Mucosa of rectum (tissue), 2 donors: ENCODE data around the gene MACROD2.

Source experiments
- H3K27ac ChIP-seq, 2 donors: one replicate each; pipeline ENCODE4 v1.7.0; 2013; ENCODE audit warnings: inconsistent platforms in 2 of 2, low read depth in 2 of 2, low read length in 2 of 2
- H3K27me3 ChIP-seq, 2 donors: one replicate each; pipeline ENCODE4 v1.7.0; 2013; ENCODE audit warnings: low read length in 2 of 2; ENCODE audit not compliant: control insufficient read depth in 2 of 2, insufficient read depth in 2 of 2
- H3K36me3 ChIP-seq, 2 donors: one replicate each; pipeline ENCODE4 v1.7.0; 2013; ENCODE audit warnings: low read length in 2 of 2; ENCODE audit not compliant: control insufficient read depth in 2 of 2, insufficient read depth in 2 of 2
- H3K4me1 ChIP-seq, 2 donors: one replicate each; pipeline ENCODE4 v1.7.0; 2013; ENCODE audit warnings: low read length in 2 of 2, mild to moderate bottlenecking in 1 of 2; ENCODE audit not compliant: control insufficient read depth in 2 of 2, insufficient read depth in 2 of 2
- H3K4me3 ChIP-seq, 2 donors: one replicate each; pipeline ENCODE4 v1.7.0; 2013; ENCODE audit warnings: low read length in 2 of 2
- H3K9ac ChIP-seq, 2 donors: one replicate each; pipeline ENCODE4 v1.7.0; 2013; ENCODE audit warnings: low read length in 2 of 2, low read depth in 1 of 2, mild to moderate bottlenecking in 1 of 2
- H3K9me3 ChIP-seq, 2 donors: one replicate each; pipeline ENCODE4 v1.7.0; 2013; ENCODE audit warnings: low read length in 2 of 2; ENCODE audit not compliant: control insufficient read depth in 2 of 2
- donor health status: healthy.
- donor health status: Normal muscosa, but diverticular disease.

MACROD2 gene

DNA sequence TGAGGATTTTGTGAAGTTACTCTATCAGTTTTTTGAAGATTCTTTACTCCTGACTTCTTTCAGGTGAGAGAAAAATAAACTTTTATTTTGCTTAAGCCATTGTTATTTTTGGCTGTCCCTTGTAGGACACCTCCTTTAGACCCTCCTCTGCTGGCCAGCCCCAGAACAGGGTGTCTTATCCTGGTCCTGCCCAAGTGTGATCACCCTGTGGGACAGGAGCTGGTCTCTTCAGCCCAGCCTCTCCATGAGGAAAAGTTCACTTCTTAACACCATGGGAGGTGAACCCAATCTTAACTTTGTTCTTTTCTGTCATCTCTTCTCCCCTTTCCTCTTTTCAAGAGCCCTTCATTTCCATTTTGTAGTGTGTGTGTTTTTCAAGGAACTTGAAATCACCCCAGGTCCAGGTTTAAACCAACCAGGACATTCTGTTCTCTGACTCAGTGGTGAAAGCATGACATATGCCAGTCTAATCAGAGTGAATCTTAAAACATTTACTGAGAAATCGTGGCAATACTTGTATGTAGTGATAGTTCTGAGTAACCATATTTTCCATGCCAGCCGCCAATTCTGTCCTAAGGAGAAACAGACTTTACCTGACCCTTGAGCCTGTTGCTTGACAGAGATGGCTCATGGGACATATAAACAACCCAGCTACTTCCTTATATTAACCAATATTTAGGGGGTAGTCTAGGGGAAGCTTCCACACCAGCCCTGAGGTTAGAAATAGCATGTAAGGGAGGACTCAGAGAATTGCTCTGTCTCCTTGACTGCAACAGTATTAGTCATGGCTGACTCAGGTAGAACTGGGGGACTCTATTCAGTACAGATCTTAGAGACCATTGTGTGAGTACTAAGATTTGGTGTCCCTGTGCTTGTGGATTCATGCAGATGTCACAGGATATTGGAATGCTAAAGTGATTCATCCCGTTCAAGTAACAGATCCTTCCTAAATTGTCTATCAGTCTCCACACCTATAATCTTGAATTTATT is 293.3 kb downstream of the MACROD2 start:
- H3K4me3 ChIP-seq = no peak overlapping the region
- no peak overlapping the region for H3K27ac ChIP-seq
- H3K9me3 ChIP-seq = no peaks in the 10 kb centered on the region
- no peaks in the 10 kb centered on the region for H3K4me1 ChIP-seq
- no peaks in the 10 kb centered on the region for H3K36me3 ChIP-seq
- H3K9ac ChIP-seq = no peak overlapping the region
- H3K27me3 ChIP-seq = no peaks in the 10 kb centered on the region

DNA sequence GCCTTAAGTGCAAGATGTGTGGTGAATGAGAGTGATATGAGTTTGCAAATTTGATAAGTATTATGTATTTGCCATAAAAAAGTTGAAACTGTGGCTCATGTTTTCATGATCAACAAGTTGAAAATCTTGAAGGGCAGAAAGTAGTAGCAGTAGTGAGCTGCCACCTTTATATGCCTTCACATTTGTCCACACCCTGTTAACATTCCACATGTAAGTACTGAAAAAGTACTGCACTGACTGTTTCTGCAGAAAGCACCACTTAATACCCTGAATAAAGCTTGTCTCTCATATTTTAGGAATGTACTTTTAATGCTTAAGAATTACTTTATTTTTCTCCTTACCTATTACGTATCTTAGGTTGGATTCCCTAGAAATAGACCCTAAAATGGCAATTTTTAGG is 296.2 kb downstream of the MACROD2 start:
- Histone ChIP-seq H3K4me3 (no peak overlapping the region), H3K9ac (no peak overlapping the region), H3K27ac (no peak overlapping the region), H3K9me3 (no peaks in the 10 kb centered on the region), H3K4me1 (no peaks in the 10 kb centered on the region), H3K27me3 (no peaks in the 10 kb centered on the region), H3K36me3 (no peaks in the 10 kb centered on the region)

DNA sequence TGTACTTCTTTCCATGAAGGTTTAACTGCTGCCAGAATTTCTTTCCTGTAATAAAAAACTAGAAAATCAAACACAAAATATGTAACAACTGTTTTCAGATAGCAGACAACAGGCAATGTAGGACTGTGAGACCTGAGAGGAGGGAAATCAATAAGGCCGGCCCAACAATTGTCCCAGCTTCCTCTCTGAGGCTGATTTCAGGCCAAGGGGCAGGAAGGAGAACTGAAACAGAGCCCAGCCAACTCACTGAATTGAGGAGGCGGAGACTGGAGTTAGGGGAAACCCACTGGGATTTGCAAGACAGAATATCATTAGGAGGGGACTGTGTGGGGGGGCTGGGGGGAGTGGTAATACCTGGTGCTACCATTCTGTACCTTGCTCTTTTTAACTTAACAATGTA is 299.9 kb downstream of the MACROD2 start:
- Histone ChIP-seq H3K27ac (no peak overlapping the region), H3K9me3 (no peaks in the 10 kb centered on the region), H3K36me3 (no peaks in the 10 kb centered on the region), H3K9ac (no peak overlapping the region), H3K27me3 (no peaks in the 10 kb centered on the region), H3K4me1 (no peaks in the 10 kb centered on the region), H3K4me3 (no peak overlapping the region)

DNA sequence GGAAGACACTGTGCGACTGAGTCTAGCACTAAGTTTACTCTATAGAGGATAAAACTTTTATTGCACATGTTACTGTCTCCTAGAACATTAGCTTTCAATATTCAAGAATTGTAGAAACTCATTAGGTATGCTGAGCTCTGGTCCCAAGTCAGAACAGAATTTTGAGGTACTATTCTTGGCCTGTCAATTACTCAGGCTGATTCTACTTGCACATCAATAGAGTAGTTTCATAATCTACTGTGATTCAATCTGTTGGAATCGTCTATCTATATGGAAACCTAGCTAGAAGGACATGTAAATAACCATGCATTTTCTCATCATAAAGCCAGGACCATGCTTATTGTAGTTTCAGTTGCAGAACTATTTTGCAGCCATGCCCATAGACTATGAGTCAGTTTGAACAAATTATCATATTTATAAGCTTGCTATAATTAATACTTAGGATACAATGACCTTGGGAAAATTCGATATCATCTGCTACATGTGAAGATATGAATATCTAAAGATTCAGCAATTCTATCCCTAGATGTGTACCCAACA is 300.5 kb downstream of the MACROD2 start:
- H3K27ac ChIP-seq = no peak overlapping the region
- no peaks in the 10 kb centered on the region for H3K36me3 ChIP-seq
- no peaks in the 10 kb centered on the region for H3K9me3 ChIP-seq
- H3K27me3 ChIP-seq = no peaks in the 10 kb centered on the region
- H3K4me1 ChIP-seq = no peaks in the 10 kb centered on the region
- H3K4me3 ChIP-seq = no peak overlapping the region
- no peak overlapping the region for H3K9ac ChIP-seq

DNA sequence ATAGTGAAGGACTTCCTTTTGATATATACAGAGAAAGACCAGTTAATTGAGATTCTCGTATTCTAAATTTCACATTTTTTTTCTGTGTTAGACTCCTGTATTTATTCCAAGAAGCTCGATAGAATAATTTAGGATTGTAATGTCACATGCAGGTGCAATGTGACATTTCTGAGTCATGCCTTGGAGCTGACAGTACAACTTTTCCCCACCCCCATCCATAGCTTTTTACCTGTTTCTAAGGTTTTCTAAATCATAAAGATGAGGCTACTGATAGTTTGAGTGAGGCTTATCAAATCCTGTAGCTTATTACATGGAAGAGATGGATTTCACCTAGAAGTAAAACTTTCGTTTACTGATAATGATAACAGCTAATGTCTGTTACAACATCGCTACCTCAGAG is 304.5 kb downstream of the MACROD2 start:
- Histone ChIP-seq H3K36me3 (no peaks in the 10 kb centered on the region), H3K27me3 (no peaks in the 10 kb centered on the region), H3K9ac (no peak overlapping the region), H3K4me1 (no peaks in the 10 kb centered on the region), H3K4me3 (no peak overlapping the region), H3K9me3 (no peaks in the 10 kb centered on the region), H3K27ac (no peak overlapping the region)

DNA sequence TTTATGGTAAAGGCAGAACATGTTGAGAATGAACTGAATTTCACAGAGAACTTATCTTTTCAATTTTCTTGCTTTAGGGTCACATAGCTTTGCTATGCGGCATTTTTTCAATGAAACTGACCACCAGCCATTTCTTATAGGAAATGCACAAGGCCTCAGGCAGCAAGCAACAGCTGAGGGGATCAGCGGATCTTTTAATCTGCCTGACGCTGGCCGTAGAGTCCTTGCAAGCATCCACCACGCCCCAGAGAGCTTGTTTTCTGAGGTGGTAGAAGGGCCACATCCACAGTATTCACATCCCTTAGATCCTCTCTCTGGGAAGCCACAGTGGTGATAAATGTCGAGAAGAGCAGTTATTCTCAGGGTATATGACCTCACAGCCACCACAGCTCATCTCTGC is 307.8 kb downstream of the MACROD2 start:
- H3K9me3 ChIP-seq = no peaks in the 10 kb centered on the region
- no peaks in the 10 kb centered on the region for H3K27me3 ChIP-seq
- no peak overlapping the region for H3K4me3 ChIP-seq
- no peaks in the 10 kb centered on the region for H3K36me3 ChIP-seq
- peaks cover 0 to 2% of the 10 kb centered on the region in 2 donors for H3K4me1 ChIP-seq
- no peak overlapping the region for H3K9ac ChIP-seq
- H3K27ac ChIP-seq = no peak overlapping the region

DNA sequence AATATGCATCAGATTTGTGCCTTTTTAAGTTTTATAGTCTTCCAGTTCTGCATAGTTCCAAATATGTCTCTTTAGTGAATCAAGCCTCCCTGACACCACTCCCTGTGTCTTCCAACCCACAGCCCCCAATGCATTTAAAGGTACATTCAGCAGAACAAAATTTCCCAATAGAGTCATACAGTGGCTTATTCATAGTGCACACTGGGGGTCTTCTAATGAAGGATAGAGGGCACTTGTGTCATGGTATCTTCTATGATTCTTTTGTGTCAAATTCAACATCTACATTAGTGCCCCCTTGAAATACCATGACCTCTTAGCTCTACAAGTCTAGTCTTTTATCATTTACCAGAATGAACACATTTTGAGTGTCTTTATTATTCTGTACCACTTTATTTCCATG is 308.3 kb downstream of the MACROD2 start:
- Histone ChIP-seq H3K4me1 (peaks cover 0 to 2% of the 10 kb centered on the region in 2 donors), H3K27me3 (no peaks in the 10 kb centered on the region), H3K9ac (no peak overlapping the region), H3K27ac (no peak overlapping the region), H3K4me3 (no peak overlapping the region), H3K9me3 (no peaks in the 10 kb centered on the region), H3K36me3 (no peaks in the 10 kb centered on the region)

DNA sequence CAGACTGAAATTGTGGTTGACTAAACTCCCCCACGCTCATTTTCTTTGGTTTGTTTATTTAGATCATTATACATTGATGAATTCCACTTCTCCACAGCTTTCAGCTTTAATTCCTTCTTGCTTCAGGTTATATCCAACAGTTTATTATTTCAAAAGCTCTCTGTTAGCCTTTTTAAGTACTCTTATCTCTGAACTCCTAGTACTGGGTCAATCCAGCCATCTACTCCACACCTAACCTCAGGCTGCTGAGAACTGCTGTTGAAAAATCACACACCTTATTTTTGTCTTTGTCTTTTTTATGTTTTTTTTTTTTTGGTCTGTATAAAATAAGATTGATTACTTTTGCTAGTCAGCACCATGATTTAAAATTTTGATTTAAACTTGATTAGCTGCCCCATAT is 309.2 kb downstream of the MACROD2 start:
- H3K4me1 ChIP-seq = peaks cover 0 to 2% of the 10 kb centered on the region in 2 donors
- no peaks in the 10 kb centered on the region for H3K27me3 ChIP-seq
- no peak overlapping the region for H3K4me3 ChIP-seq
- no peak overlapping the region for H3K27ac ChIP-seq
- H3K9me3 ChIP-seq = no peaks in the 10 kb centered on the region
- no peak overlapping the region for H3K9ac ChIP-seq
- no peaks in the 10 kb centered on the region for H3K36me3 ChIP-seq

DNA sequence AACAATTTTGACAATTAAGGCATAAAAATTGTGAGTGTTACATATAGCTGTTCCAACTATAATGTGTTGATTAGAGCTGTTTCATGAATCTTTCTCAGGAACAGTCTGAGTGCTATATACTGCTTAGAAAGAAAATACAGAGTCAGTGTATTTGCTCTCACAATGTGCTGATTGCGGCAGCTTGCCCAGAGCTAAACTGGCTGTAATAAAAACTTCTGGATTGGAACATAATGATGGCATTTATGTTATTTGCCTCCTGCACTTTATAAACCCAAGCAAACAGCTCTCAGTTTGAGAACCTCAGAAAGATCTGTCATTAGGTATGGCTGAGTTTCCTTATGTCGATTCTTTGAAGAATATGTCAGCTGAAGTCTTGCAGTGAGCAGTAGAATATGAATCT is 312.6 kb downstream of the MACROD2 start:
- H3K4me1 ChIP-seq = peaks cover 0 to 2% of the 10 kb centered on the region in 2 donors
- H3K27me3 ChIP-seq = no peaks in the 10 kb centered on the region
- no peaks in the 10 kb centered on the region for H3K36me3 ChIP-seq
- H3K9me3 ChIP-seq = no peaks in the 10 kb centered on the region
- H3K27ac ChIP-seq = no peak overlapping the region
- no peak overlapping the region for H3K9ac ChIP-seq
- no peak overlapping the region for H3K4me3 ChIP-seq

DNA sequence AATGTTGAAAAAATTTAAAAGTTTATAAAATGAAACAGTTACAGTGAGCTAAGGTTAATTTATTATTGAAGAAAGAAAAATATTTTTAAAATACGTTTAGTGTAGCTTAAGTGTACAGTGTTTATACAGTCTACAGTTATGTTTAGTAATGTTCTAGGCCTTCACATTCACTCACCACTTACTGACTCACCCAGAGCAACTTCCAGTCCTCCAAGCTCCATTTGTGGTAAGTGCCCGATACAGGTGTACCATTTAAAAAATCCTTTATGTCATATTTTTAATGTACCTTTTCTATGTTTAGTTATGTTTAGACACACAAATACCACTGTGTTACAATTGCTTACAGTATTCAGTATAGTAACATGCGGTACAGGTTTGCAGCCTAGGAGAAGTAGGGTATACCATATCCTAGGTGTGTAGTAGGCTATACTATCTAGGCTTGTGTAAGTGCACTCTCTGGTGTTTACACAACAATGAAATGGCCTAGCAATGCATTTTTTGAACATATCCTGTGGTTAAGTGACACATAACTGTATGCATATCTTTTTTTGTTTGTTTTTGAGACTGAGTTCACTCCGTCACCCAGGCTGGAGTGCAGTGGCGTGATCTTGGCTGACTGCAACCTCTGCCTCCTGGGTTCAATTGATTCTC is 315.8 kb downstream of the MACROD2 start:
- H3K27me3 ChIP-seq = no peaks in the 10 kb centered on the region
- no peak overlapping the region for H3K27ac ChIP-seq
- H3K9ac ChIP-seq = no peak overlapping the region
- H3K4me1 ChIP-seq = peaks cover 0 to 2% of the 10 kb centered on the region in 2 donors
- no peaks in the 10 kb centered on the region for H3K36me3 ChIP-seq
- H3K4me3 ChIP-seq = no peak overlapping the region
- no peaks in the 10 kb centered on the region for H3K9me3 ChIP-seq
